ENCODE measurements around the gene ARHGEF10L.

DNA sequence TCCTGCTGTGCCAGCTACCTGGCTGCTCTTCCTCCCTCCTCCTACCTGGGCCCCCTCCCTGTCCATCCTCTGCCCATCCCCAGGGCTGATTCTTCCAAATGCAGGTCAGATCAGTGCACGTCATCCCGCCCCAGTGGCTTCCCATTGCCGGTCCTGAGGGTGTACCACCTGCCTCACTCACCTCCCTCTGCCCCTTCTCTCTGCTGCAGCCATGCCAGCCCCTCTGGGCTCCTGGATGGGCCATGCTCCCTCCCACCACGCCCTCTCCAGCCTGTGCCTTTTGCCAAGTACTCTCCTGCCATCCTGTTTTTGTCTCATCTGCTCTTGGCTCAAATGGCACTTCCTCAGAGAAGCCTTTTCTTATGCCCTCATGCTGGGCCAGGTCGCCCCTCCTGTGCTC, 95.8 kb downstream of the ARHGEF10L start:
- no peak for TF ChIP-seq CTCF (IDR thresholded peaks at IDR 0.05)
- no peak for TF ChIP-seq POLR2A (IDR thresholded peaks at IDR 0.05)
- no peak for TF ChIP-seq POLR2AphosphoS5 (IDR thresholded peaks at IDR 0.05; ENCODE audit: insufficient read depth in 1 of 2, low read depth in 1 of 2)

All from vagina (tissue), 2 donors.